ENCODE data around the gene MRPL39. TPM values are rescaled to one million over a fixed set of nuclear protein-coding genes. Genes with fewer than 3 reads are reported as not detected.

The MRPL39 gene
- total and polyA plus RNA-seq, 7 experiments from 2014 or later = 7.6 to 53.6 (median 20.5) TPM

DNA sequence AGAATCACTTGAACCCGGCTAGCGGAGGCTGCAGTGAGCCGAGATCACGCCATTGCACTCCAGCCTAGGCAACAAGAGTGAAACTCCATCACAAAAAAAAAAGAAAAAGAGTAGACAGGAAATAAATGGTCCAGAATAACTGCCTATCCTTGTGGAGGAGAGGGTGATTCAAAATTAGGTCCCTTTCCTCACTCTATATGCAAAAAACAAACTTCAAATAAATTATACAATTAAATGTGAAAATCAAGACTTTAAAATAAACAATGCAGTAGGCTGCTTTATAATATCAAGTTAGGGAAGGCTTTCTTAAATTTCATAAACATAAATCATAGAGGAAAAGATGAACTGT, 26.4 kb downstream of the MRPL39 start:
- H3K4me3 Mint-ChIP-seq = no peak overlapping the region
- intact Hi-C loops (cut with micrococcal nuclease) = no loop called here
- Histone ChIP-seq H3K36me3 (ENCODE audit: control insufficient read depth in 2 of 3, insufficient read depth in 3 of 3, low read length in 3 of 3) (no peaks in the 10 kb centered on the region), H3K27me3 (ENCODE audit: control insufficient read depth in 2 of 2, insufficient read depth in 2 of 2, low read length in 2 of 2) (no peaks in the 10 kb centered on the region), H3K27ac (ENCODE audit: low read depth, low read length) (no peak overlapping the region), H3K4me3 (ENCODE audit: low read length) (no peak overlapping the region), H3K4me1 (ENCODE audit: control insufficient read depth in 2 of 2, insufficient read depth in 2 of 2, low read length in 2 of 2) (peaks cover 0 to 6% of the 10 kb centered on the region in 2 donors), H3K9me3 (ENCODE audit: control insufficient read depth in 2 of 3, low read length in 3 of 3) (no peaks in the 10 kb centered on the region)
- ATAC-seq = no peak
- H3K27ac Mint-ChIP-seq = no peak overlapping the region
- DNase-seq = no peak
- POLR2A ChIA-PET = no interaction called here
- no peaks in the 10 kb centered on the region for H3K27me3 Mint-ChIP-seq
- no peaks in the 10 kb centered on the region for H3K9me3 Mint-ChIP-seq
- peaks cover 4 to 57% (median 42%) of the 10 kb centered on the region in 7 donors for H3K4me1 Mint-ChIP-seq
- peaks cover 0 to 35% (median 11%) of the 10 kb centered on the region in 5 donors for H3K36me3 Mint-ChIP-seq
- CTCF ChIA-PET = no interaction called here

DNA sequence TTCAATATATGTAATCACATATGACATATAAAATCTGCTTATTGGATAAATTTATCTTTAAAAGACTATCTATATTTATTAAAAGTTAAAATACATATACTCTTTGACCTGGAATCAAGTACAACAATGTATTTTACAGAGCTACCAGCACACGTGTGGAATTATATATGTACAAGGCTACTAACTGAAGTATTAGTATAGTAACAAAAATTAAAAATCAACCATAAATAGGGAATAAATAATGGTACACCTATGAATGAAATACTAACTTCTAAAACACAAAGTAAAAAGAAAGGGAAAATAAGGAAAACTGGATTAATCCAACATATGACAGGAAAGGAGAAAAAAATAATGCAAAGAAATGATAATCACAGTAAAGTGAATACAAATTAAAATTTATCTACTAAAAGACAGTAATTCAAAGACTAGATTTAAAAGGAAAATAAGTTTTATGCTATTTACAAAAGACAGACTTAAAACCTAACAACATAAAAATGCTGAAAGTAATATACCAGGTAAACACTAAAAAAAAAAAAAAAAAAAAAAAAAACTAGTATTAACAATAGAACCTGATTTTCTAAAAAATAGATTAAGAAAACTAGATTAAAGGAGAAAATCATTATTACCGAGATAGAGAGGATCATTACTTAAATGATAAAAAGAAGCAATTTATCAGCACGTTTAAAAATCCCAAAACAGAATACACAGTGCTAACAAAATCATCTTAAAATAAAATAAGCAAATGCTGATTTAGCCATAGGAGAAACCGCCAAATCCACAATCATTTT, 27.9 kb downstream of the MRPL39 start:
- peaks cover 4 to 57% (median 43%) of the 10 kb centered on the region in 7 donors for H3K4me1 Mint-ChIP-seq
- peaks cover 0 to 9% of the 10 kb centered on the region in 2 donors for H3K4me1 ChIP-seq (ENCODE audit: control insufficient read depth in 2 of 2, insufficient read depth in 2 of 2, low read length in 2 of 2)
- no peak for ATAC-seq
- H3K27me3 ChIP-seq (ENCODE audit: control insufficient read depth in 2 of 2, insufficient read depth in 2 of 2, low read length in 2 of 2) = no peaks in the 10 kb centered on the region
- H3K9me3 ChIP-seq (ENCODE audit: control insufficient read depth in 2 of 3, low read length in 3 of 3) = no peaks in the 10 kb centered on the region
- intact Hi-C loops (cut with micrococcal nuclease) = loop anchor here in 1 of 2 donors (2.0 kb wide), 1 partner anchor 17 kb away; no protein-coding TSS in a partner anchor
- no peak overlapping the region for H3K27ac ChIP-seq (ENCODE audit: low read depth, low read length)
- H3K4me3 Mint-ChIP-seq = no peak overlapping the region
- ChIA-PET CTCF (no interaction called here), POLR2A (no interaction called here)
- H3K36me3 Mint-ChIP-seq = peaks cover 0 to 39% (median 11%) of the 10 kb centered on the region in 5 donors
- H3K27ac Mint-ChIP-seq = no peak overlapping the region
- H3K36me3 ChIP-seq (ENCODE audit: control insufficient read depth in 2 of 3, insufficient read depth in 3 of 3, low read length in 3 of 3) = no peaks in the 10 kb centered on the region
- H3K9me3 Mint-ChIP-seq = no peaks in the 10 kb centered on the region
- H3K27me3 Mint-ChIP-seq = no peaks in the 10 kb centered on the region
- H3K4me3 ChIP-seq (ENCODE audit: low read length) = no peak overlapping the region
- DNase-seq = no peak

DNA sequence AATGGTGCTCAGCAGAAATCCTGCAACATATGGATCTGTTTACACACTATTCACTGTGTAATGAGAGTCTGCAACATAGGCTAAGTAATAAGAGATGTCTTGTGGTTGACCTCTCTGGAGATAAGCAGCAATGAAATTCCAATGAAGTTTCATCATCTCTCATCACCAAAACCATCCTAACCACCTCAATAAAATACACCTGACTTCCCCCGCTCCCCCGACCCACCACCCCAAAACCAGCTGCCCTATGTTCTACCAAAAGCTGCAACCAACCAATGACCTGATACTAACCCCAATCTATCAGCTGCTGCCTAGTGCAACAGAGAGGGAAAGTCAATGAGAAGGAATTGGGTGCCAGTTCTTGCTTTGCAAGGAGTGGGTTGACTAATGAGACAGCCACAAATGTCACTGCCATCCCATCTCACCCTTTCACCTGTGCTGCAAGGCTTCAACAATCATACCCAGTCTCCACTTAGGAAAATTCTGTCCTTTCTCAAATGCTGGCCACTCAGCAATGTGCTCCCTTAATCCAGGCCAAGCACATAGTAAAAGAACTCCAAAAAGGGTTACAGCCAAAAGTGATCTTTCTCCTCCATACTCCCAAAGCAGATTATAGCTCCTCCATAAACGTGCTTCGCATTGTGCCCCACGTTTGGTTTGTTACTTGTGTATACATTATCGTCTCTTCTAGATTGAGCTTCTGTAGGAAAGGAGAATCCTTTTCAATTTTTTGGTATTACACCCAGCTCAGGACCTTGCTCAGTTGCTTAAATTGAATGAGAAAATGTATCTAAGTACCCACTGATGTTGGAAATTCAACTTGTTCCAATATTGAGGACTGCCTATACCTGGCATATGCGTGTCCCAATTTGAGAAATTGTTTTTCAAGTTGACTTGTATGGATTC, 29.0 kb downstream of the MRPL39 start:
- Mint-ChIP-seq H3K36me3 (peaks cover 0 to 41% (median 11%) of the 10 kb centered on the region in 5 donors), H3K4me3 (no peak overlapping the region), H3K27ac (peak overlapping the region in 1 of 9 donors; percentile 24), H3K27me3 (no peaks in the 10 kb centered on the region), H3K9me3 (no peaks in the 10 kb centered on the region), H3K4me1 (peaks cover 5 to 56% (median 41%) of the 10 kb centered on the region in 7 donors)
- Histone ChIP-seq H3K27me3 (ENCODE audit: control insufficient read depth in 2 of 2, insufficient read depth in 2 of 2, low read length in 2 of 2) (no peaks in the 10 kb centered on the region), H3K4me1 (ENCODE audit: control insufficient read depth in 2 of 2, insufficient read depth in 2 of 2, low read length in 2 of 2) (peaks cover 8 to 11% of the 10 kb centered on the region in 2 donors), H3K4me3 (ENCODE audit: low read length) (no peak overlapping the region), H3K27ac (ENCODE audit: low read depth, low read length) (no peak overlapping the region), H3K9me3 (ENCODE audit: control insufficient read depth in 2 of 3, low read length in 3 of 3) (no peaks in the 10 kb centered on the region), H3K36me3 (ENCODE audit: control insufficient read depth in 2 of 3, insufficient read depth in 3 of 3, low read length in 3 of 3) (no peaks in the 10 kb centered on the region)
- ATAC-seq (no peak), DNase-seq (peak in 1 of 9 donors; percentile 41)
- POLR2A ChIA-PET = interaction anchor here (0.6 kb wide), 1 partner anchor 28 kb away, joined by 3 read pairs; no protein-coding TSS in a partner anchor
- CTCF ChIA-PET = no interaction called here
- intact Hi-C loops (cut with micrococcal nuclease) = loop anchor here in 1 of 2 donors (2.0 kb wide), 1 partner anchor 16 kb away; no protein-coding TSS in a partner anchor

DNA sequence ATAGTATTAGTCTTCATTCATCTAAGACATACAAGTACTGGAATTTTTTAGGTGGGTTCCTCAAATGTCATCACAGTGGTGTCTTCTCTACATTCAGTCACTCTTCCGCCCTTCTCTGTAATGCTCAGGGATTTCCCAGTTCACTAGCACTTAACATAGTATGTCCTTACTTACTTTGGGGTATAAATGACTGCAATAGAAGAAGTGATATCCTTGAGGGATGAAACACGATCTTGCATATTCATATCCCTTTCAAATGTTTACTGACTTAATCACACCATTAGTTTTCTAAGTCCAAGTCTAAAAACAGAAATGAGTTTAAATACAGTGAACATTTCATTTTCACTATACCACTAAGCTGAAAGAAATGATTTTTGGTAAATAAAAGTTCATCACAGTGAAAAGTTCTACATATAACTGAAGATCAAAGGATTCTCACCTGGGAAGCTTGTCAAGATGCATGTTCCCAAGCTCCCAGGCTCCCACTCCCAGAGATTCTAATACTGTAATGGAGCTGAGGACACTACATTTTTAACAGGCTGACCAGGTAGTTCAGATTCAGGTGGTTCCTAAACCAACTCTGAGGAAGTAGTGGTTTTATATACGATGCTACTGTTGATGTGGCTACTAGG, 29.7 kb downstream of the MRPL39 start:
- peak overlapping the region in 3 of 9 donors; percentile 24 to 31 (median 24) for H3K27ac Mint-ChIP-seq
- Histone ChIP-seq H3K4me3 (ENCODE audit: low read length) (no peak overlapping the region), H3K36me3 (ENCODE audit: control insufficient read depth in 2 of 3, insufficient read depth in 3 of 3, low read length in 3 of 3) (no peaks in the 10 kb centered on the region), H3K27ac (ENCODE audit: low read depth, low read length) (no peak overlapping the region), H3K27me3 (ENCODE audit: control insufficient read depth in 2 of 2, insufficient read depth in 2 of 2, low read length in 2 of 2) (no peaks in the 10 kb centered on the region), H3K4me1 (ENCODE audit: control insufficient read depth in 2 of 2, insufficient read depth in 2 of 2, low read length in 2 of 2) (peaks cover 4 to 12% of the 10 kb centered on the region in 2 donors), H3K9me3 (ENCODE audit: control insufficient read depth in 2 of 3, low read length in 3 of 3) (no peaks in the 10 kb centered on the region)
- peaks cover 0 to 41% (median 9%) of the 10 kb centered on the region in 5 donors for H3K36me3 Mint-ChIP-seq
- peaks cover 10 to 58% (median 40%) of the 10 kb centered on the region in 7 donors for H3K4me1 Mint-ChIP-seq
- ChIA-PET POLR2A (interaction anchor here (0.6 kb wide), 1 partner anchor 29 kb away, joined by 3 read pairs; no protein-coding TSS in a partner anchor), CTCF (no interaction called here)
- no peaks in the 10 kb centered on the region for H3K9me3 Mint-ChIP-seq
- ATAC-seq (no peak), DNase-seq (no peak)
- H3K27me3 Mint-ChIP-seq = no peaks in the 10 kb centered on the region
- intact Hi-C loops (cut with micrococcal nuclease) = loop anchor here in 1 of 2 donors (2.0 kb wide), 1 partner anchor 15 kb away; no protein-coding TSS in a partner anchor
- no peak overlapping the region for H3K4me3 Mint-ChIP-seq

DNA sequence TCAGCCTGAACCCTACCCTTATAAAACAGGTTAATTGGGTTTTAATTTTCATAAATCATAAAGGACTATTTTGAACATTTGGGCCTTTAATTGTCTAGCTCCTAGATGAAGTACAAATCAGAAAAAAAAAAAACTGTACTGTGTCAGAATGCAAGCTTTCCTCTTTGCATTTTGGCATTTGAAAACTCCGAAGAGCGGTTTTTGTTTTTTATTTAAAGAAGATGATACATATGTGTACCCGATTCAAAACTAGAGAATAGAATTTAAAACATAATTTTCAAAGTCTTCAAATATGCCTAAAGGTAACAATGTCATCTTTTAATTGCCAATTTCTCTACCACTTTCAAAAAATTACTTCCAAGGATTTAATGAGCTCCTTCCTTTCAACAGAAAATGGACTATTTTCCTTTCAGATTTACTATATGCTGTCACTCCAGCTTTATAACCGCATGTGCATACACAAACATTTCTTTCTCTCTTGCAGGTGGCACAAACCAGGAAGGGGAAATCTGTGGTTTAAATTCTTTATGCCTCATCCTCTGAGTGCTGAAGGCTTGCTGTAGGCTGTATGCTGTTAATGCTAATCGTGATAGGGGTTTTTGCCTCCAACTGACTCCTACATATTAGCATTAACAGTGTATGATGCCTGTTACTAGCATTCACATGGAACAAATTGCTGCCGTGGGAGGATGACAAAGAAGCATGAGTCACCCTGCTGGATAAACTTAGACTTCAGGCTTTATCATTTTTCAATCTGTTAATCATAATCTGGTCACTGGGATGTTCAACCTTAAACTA, 33.7 kb downstream of the MRPL39 start:
- Mint-ChIP-seq H3K4me1 (peaks cover 12 to 72% (median 37%) of the 10 kb centered on the region in 7 donors), H3K4me3 (peak overlapping the region; percentile 72 to 92 (median 80)), H3K27ac (peak overlapping the region; percentile 80 to 94 (median 90)), H3K36me3 (peaks cover 0 to 36% (median 7%) of the 10 kb centered on the region in 5 donors), H3K27me3 (no peaks in the 10 kb centered on the region), H3K9me3 (no peaks in the 10 kb centered on the region)
- H3K4me1 ChIP-seq (ENCODE audit: control insufficient read depth in 2 of 2, insufficient read depth in 2 of 2, low read length in 2 of 2) = peaks cover 4 to 15% of the 10 kb centered on the region in 2 donors
- ChIA-PET CTCF (interaction anchor here (0.6 to 1.2 kb wide), 3 partner anchors 11 to 111 kb away, joined by 3 to 4 read pairs (median 3); no protein-coding TSS in a partner anchor), POLR2A (interaction anchor here (0.6 to 1.2 kb wide), 6 partner anchors 11 to 35 kb away, joined by 3 to 6 read pairs (median 4); no protein-coding TSS in a partner anchor)
- no peaks in the 10 kb centered on the region for H3K27me3 ChIP-seq (ENCODE audit: control insufficient read depth in 2 of 2, insufficient read depth in 2 of 2, low read length in 2 of 2)
- no peaks in the 10 kb centered on the region for H3K9me3 ChIP-seq (ENCODE audit: control insufficient read depth in 2 of 3, low read length in 3 of 3)
- H3K36me3 ChIP-seq (ENCODE audit: control insufficient read depth in 2 of 3, insufficient read depth in 3 of 3, low read length in 3 of 3) = no peaks in the 10 kb centered on the region
- peak overlapping the region; percentile 42 for H3K27ac ChIP-seq (ENCODE audit: low read depth, low read length)
- DNase-seq = peak in 8 of 9 donors; percentile 42 to 63 (median 52)
- intact Hi-C loops (cut with micrococcal nuclease) = loop anchor here (1.0 to 5.0 kb wide), 8 partner anchors 10 to 162 kb away; partner anchors contain the start of genes MRPL39 (in 2 of the 2) and JAM2 (in 1 of the 2)
- peak; percentile 81 for ATAC-seq
- peak overlapping the region; percentile 33 for H3K4me3 ChIP-seq (ENCODE audit: low read length)

Measured in naive thymus-derived CD4-positive, alpha-beta T cell (primary cell).